Epithelial cell of esophagus (primary cell): ENCODE results near the gene OLFML2A.

Source experiments
- DNase-seq: peaks from one replicate; pipeline ENCODE4 v3.0.0; 2010; ENCODE audit warnings: low read depth
- H3K4me3 ChIP-seq: 2 replicates; pipeline ENCODE4 v1.5.1; 2011; ENCODE audit warnings: mild to moderate bottlenecking, low read length, control low read depth
- CTCF ChIP-seq: IDR thresholded peaks from 2 replicates; pipeline ENCODE4 v1.5.1; 2011; ENCODE audit warnings: low read depth, mild to moderate bottlenecking, low read length, control low read depth, inconsistent platforms; ENCODE audit not compliant: insufficient read depth; ENCODE audit errors: missing control alignments

Gene OLFML2A

DNA sequence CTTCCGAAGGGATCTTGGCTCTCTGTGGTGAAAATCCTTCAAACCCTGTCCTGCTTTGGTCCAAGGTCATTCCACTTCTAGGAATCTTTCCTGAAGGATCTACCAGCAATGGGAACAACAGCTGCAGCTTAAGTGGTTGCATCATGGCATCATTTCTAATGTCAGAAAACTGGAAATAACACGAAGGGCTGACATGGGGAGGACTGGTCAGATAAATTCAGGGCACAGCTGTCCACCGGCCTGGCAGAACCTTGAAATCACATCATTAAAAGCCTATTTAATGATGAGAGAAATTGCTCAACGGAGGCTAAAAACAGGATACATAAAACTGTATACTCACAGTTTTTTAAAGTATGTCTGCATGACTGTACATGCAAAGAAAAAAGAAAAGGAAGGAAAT is 28.3 kb downstream of the OLFML2A start:
- no peak overlapping the region for H3K4me3 ChIP-seq
- DNase-seq, result peak; percentile 22
- no peak for TF ChIP-seq CTCF

- H3K4me3 ChIP-seq, result no peak overlapping the region
- TF ChIP-seq CTCF, result no peak
- peak; percentile 21 for DNase-seq
Observed at GRCh38 chr9:124808246-124808956, 31.5 kb downstream of the OLFML2A start.

- TF ChIP-seq CTCF, result no peak
- no peak overlapping the region for H3K4me3 ChIP-seq
- no peak for DNase-seq
Observed at GRCh38 chr9:124809211-124809610, 32.3 kb downstream of the OLFML2A start.

DNA sequence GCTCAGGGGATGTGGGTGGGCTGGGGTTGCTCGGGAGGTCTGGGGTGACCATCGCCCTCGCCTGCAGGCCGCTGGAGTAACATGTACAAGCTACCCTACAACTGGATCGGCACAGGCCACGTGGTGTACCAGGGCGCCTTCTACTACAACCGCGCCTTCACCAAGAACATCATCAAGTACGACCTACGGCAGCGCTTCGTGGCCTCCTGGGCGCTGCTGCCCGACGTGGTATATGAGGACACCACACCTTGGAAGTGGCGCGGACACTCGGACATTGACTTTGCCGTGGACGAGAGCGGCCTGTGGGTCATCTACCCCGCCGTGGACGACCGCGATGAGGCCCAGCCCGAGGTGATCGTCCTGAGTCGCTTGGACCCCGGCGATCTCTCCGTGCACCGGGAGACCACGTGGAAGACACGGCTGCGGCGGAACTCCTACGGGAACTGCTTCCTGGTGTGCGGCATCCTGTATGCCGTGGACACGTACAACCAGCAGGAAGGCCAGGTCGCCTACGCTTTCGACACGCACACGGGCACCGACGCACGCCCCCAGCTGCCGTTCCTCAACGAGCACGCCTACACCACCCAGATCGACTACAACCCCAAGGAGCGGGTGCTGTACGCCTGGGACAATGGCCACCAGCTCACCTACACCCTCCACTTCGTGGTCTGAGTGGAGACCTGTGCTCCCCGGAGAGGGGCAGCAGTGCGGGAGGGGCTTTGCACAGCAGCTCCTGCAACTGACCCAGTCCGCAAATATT is 33.0 kb downstream of the OLFML2A start:
- TF ChIP-seq CTCF, result no peak
- no peak for DNase-seq
- H3K4me3 ChIP-seq, result no peak overlapping the region

DNA sequence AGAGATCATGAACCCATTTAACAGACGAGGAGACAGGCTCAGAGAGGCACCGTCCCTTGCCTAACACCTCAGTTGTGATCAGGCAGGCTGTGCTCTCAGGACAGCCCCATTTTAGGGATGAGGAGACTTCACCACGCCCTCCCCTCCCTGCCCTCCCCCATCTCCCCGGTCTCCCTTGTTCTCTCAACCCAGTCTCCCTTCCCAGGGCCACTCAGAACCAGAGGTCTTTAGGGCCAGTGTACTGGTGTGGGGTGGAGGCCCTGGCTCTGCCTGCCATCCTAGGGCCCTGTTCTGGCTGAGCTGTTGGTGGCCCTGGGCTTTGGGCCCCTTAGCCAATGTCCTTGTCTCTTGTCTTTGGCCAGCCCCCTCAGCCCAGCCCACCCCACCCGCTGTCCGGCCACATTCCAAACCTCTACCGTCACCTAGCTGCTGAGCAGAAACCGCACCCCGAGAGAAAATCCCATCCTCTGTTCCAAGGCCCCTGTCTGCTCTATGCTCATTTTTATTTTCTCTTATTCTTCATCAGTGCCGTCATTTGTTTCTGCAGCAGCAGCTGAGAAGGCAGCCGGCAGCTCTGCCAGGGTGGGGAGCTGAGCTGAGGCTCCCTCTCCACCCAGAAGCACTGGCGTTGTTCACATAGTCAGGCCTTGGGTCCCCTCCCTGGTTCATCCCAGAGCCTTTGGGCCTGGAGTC is 33.9 kb downstream of the OLFML2A start:
- DNase-seq, result peak; percentile 86
- TF ChIP-seq CTCF, result no peak
- no peak overlapping the region for H3K4me3 ChIP-seq

DNA sequence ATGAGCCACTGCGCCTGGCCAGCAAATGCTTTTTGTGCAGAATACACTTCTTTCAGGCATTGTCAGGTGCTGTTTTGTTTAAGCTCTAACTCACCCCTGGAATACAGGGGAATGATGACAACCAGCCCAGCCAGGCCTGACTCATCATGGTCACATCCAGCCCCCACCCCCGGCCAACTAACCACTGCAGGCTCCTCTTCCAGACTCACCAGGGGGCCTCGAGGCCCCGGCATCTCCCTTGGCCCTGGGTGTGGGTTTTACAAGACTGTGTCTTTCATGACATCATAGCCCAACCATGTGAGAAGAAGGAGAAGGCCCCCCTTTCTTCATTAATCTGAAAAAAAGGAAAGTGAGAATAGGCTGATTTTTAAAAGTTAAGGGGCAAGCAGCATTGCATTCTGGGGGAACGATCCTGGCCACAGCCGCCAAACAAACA is 35.5 kb downstream of the OLFML2A start:
- no peak for TF ChIP-seq CTCF
- DNase-seq, result peak; percentile 90
- H3K4me3 ChIP-seq, result no peak overlapping the region
